HG02571 (cell line): ENCODE data around the gene MS4A10.

Experiments
- ATAC-seq: cut with Tn5 transposase; IDR thresholded peaks from one replicate; pipeline ENCODE4 v1.9.1; 2021; ENCODE audit warnings: mild to moderate bottlenecking, moderate library complexity; ENCODE audit not compliant: unreplicated experiment

The MS4A10 gene

DNA sequence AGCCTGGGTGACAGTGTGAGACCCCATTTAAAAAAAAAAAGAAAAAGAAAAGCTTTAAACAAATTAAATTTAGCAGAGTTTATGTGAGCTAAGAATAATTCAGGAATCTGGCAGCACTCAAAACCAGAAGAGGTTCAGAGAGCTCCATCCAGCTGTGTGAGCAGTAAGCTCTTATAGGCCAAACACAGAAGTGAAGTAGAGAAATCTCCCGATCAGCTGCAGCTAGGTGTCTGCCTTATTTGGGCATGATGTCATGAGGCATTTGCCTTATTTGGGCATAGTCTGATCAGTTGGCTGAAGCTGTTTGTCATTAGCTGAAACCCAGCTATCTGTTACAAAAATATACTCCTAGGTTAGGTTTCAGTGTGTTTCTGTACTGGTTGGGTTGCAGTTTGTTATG is 20.3 kb upstream of the MS4A10 start:
- ATAC-seq, result peak; percentile 39

DNA sequence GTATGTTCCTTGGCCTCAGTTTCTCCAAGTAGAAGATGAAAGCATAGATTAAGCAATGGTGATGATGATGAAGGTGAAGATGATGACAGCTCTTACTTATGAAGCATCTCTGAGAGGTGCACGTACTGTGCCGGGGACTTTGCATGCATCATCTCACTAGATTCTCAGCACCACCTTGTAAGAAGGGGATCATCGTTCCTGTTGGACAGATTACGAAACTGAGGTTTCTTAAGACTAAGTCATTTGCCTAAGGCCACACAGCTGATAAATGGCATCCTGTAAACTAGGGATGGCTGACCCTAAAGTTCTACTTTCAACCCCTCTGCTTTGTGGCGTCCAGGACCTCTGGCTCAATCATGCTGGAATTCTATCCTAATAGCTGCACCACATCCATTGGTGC is 19.8 kb upstream of the MS4A10 start:
- ATAC-seq, result no peak

DNA sequence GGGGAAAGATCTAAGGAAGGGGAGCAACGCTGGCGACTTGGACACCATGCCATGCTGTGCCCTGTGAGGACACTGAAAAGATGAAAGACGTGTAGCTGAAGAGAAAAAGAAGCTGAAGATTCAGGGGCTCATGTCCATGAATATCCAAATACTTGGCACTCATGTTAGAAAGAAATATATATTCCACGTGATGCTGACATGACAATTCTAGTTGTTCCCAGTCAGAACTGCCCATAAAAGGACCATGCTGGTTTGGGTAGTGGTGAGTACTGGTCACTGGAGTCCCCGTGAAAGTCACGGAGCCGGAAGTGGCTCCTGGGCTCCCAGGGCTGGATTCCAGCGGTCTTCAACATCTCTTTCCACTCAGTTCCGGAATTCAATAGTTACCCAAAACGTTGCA is 18.6 kb upstream of the MS4A10 start:
- no peak for ATAC-seq

DNA sequence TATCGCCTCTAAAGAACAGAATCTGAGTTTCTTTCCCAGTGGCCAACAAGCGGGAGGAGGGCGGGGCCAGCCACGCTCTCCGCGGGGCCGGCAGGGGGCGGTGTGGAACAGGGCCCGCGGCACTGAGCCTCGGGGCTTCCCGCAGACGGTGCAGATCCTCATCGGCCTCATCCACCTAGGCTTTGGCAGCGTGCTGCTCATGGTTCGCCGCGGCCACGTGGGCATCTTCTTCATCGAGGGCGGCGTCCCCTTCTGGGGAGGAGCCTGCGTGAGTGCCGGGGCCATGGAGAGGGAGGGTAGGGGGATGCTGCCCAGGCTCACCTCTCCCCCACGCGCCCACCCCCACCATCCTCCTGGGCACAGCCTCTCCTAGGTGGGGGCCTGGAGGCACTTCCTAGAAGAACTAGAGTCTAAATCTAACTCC is 17.7 kb upstream of the MS4A10 start:
- ATAC-seq, result no peak

DNA sequence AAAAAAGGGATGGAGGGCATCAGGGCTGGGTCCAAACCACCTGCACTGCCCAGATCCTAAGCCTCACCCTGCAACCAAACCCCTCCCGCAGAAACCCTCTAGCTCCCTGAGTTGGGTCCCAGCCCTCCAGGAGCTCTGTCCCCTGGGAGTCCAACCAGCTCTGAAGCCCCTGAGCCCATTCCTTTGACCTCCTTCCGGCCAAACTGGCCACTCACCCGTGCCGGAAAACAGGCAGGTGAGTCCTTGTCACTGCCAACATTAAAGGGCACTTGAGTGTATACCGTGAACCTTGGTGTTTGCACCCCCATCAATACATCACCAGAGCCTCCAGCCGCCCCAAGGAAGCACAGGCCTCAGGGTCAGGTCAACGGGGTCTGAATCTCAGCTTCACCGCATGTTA is 16.9 kb upstream of the MS4A10 start:
- no peak for ATAC-seq

DNA sequence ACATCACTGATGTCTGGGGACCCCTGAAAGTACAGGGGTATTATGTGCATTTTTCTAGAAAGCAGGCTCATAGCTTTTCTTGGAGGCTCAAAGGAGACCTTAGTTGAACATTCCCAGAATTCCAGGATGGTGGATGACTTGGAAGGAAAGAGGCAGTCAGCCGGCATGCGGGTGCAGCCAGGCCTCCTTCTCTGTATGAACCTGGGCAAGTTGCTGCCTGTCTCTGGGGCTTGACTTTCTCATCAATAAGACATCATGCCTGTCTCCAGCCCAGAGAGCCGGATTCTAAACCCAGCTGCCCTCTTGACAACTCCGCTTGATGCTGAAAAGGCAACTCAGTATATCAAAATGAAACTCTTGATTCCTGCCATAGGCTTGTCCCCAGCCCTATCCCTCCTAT is 15.9 kb upstream of the MS4A10 start:
- ATAC-seq, result no peak

DNA sequence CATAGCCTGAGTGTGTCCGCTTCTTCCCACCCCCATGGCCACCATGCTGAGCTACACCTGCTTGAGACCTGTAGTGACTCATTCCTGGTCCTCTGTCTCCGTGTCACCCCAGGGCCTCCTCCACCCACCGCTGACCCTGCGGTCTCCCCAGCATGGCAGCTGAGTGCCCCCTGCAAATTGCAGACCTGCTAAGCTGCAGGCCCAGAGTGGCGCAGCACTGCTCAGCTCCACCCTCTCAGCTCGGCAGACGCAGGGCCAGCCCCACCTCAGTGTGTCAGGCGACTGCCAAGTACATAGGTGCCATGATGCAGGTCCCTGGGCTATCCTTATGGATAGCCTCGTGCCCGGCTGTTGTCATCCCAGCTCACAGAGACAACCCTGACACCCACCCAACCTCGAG is 15.3 kb upstream of the MS4A10 start:
- ATAC-seq, result no peak

DNA sequence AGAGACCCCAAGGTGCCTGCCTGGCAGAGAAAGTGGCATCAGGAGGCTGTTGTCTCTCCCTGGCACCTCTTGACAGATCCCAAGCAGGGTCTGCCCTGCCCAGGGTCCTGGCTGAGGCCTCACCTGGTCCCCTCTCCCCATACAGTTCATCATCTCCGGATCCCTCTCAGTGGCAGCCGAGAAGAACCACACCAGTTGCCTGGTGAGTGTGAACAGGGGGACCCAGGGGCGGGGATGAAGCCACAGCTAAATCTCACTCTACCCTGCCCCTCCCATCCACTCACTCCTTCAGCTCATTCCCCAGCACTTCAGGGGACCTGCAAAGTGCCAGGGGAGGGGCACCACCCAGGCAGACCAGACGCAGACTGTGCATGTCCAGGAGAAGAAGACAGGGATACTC is 14.0 kb upstream of the MS4A10 start:
- ATAC-seq, result no peak

DNA sequence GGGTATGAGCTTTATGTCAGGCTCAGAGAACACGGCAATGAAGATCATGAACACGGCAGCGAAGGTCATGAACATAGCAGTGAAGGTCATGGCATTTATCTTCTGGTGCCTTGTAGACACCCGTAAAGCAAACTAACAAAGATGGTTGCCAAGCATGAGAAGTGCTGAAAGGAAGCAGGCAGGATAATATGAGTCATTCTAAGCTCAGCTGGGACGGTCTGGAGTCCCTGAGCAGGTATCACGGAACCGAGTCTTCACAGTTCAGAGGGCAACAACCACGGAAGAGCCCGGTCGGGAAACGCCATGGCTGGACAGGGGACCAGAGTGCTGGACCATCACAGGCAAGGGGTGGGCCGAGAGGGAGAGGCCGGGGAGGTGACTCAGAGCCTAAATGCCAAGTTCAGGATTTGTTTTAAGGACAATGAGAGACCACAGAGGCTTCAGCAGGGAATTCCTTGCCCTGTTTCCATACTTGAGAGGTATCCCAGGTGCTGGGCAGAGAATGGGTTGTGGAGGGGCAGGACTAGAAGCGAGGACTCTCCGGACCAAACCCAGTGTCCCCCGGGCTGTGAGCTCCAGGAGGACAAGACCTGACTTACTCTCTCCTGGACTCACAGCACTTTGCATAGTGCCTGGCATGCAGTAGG is 13.1 kb upstream of the MS4A10 start:
- ATAC-seq, result no peak

DNA sequence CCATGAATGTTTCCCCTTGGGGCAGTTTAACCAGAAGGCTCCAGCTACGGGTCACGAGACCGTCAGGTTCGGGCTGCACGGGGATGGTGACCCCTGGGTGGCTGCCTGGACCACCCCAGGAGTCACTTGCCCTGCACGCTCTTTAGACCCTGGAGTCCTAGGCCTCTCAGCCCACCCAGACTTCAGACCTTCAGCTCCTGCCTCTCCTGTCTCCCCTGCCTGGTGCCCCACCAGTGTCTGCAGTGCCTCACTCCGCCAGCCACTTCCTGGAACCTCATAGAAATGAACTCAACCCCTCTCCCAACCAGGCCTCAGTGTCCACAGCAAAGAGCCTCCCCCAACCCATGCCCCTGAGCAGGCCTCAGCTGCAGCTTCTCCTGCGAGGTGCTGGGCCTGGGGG is 12.5 kb upstream of the MS4A10 start:
- ATAC-seq, result no peak

DNA sequence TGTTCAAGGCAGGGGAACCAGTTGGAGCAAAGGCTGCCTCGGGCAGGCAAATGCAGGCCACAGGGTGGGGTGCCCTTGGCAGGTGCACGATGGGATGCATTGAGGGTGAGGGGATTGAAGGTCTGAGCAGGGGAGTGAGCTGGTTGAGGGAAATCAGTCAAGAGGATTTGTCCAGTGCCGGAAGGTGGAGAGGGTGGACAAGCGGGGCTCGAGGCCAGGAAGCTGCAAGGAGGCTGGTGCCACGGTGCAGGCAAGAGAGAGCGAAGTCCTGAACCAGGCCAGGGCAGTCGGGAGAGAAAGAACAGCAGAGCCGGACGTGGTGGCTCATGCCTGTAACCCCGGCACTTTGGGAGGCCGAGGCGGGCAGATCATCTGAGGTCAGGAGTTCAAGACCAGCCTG is 10.4 kb upstream of the MS4A10 start:
- no peak for ATAC-seq

DNA sequence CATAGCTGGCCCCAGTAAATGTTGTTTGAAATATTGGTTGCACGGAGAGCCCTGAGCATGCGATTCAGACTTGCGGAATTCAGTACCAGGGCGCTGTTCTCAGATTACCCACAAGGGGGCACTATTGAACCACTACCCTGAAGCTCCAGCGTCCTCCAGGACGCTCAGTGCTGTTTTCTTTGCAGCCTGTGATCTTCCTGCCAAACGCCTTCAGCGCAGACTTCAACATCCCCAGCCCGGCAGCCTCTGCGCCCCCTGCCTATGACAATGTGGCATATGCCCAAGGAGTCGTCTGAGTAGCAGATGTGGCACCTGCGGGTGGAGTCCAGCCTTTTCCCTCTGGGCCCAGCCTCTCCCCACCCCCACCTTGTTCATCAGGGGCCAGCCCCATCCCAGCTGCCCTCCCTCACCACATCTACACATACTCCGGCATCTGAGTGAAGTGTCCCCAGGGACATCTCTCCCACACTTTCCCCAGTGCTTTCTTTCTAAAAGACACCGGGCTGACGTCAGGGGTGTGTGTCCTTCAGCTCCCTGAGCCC is 9.6 kb upstream of the MS4A10 start:
- ATAC-seq, result peak; percentile 64

DNA sequence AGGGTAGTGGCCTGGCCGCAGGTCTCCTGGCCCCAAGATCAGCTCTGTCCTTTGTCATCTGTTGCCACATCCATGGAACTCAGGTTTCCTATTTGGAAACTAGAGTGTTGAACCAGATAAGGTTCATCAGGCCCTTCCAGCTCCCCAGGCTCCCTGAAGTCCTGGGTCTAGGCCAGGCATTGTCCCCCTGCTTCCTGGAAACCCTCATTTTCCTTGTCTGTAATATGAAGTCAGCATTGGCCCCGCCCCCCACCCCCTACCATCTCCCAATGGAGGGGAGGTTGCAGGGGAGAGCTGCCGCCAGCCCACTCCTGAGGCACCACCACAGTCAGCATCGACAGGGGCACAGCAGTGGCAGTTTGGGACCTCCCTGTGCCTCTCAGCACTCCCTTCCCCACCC is 9.0 kb upstream of the MS4A10 start:
- ATAC-seq, result no peak

DNA sequence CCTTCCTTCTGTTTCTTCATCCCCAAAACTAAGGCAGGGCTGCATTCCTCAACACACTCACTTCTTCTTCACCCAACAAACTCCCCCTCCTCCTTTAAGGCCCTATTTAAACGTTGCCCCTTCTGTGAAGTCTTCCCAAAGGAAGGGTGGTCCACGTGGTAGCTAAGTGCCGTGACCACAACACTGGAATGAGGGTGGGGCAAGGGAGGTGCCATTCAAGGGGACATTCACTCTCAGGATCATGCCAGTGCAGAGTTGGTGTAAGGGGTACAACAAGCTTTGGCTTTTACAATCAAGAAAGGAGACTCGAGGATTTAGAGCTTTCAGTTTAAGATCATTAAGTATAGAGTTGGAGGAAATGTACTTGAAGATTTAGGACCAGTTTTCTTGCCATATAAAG is 8.0 kb upstream of the MS4A10 start:
- ATAC-seq, result no peak

DNA sequence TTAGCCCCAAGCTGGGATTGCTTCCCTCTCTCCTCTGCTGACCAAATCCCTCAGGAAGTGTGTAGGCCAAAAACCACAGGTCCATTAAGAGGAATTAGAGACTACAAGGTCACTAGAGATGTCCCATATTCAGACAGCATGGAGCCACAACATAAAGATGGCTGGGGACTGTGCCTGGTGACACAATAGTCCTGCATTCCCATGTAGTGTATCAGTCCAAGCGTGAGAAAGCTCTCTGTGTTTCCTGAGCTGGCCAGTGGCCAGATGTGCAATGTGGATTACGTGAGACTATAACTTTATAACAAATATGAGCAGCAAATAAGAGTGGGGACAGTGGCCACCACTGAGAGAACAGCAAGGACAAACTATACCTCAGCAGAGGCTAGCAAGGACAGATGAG is 7.6 kb upstream of the MS4A10 start:
- ATAC-seq, result no peak

DNA sequence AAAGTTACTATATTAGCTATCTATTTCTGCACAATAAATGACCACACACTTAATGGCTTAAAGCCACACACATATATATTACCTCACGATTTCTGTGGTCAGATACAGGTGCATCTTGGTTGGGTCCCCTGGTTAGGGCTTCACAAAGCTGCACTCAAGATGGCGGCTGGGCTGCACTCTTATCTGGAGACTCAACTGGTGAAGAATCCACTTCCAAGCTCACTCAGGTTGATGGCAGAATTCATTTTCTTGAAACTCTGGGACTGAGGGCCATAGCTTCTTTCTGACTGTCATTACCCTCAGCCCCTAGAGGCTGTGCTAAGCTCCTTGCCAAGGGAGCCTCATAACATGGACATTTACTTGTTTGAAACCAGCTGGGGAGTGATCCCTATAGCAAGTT is 5.1 kb upstream of the MS4A10 start:
- ATAC-seq, result no peak

DNA sequence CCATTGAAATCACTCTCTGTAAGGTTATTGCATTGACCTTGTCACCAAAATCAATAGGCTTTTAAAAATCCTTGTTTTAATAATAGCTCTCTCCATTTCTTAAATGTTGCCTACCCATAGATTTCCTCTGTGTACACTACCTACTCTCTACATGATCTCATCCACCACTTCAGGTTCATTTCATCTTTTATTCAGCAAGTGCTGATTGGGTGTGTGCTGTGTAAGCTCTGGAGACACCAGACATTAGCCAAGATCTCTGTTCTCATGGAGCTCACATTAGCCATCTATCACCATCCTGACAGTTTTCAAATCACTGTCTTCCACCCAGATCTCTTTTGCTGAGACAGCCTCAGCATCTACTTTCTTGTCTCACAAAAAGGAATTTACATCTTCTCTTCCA is 4.4 kb upstream of the MS4A10 start:
- no peak for ATAC-seq

DNA sequence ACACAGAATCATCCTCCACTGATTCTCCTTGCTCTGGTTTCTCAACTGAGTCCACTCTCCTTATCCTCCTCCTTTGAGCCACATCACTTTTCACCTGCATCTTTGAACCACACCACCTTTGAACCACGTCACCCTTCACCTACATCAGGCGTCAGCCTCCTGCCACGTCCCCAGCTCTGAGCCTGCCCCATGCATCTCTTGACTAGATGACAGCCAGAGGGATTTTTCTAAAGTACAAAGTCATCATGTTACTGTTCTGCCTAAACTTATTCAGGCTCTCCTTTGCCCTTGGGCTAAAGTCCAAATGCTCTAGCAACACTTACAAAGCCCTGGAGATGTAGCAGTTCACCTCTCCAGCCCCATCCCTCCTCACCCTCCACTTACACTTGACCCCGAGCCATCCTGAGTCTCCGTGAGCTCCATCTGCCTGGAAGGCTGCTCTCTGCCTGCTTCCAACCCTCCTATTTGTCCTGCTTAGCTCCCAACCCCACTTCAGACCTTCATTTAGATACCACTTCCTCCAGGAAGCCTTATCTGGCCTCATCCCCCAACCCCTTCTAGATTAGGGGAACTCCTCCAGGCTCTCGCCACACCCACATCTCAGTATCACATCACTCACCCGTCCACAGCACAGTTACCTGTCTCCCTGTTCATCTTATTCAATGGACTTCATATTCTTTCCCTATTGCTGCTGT is 3.7 kb upstream of the MS4A10 start:
- no peak for ATAC-seq

DNA sequence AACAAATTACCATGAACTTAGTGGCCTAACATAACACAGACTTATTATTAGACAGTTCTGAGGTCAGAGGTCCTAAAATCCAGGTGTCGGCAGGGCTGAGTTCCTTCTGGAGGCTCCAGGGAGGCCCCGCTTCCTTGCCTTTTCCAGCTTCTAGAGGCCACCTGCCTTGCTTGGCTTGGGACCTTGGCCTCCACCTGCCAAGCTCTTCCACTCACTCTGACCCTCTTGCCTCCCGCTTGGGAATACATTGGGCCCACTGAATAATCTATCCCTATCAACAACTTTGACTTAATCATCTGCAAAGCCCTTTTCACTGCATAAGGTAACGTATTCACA is 3.2 kb upstream of the MS4A10 start:
- ATAC-seq, result no peak

DNA sequence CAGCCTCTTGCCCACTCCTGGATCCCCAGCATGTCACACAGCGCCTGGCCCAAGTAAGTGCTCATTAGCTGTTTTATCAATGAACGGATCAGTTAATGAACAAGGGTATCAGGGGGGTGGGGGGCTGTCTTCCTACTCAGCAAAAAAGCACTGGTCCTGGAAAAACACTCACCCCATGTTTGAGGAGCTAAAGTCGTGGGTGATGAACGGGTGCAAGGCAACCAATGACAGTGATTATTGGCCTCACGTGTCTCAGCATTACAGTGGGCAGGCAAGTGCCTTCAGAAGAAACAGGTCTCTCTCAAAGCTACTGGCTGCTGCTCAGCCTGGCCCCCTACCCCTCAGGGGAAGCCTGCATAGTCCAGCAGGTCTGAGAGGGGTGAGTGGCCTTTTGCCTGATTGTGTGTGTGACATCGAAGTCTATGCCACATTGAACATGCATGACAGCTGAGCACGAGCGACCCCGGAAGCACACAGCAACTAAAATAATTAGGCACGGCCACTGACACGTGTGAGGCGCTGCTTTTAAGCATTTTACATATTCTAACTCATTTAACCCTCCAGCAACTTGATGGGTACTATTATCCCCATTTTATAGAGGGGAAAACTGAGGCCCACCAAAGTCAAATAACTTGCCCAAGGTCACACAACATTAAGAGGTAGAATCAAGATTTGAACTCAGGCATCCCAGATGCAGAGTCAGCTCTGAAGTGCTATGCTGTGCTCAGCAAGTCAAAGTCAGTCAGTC is 2.6 kb upstream of the MS4A10 start:
- ATAC-seq, result no peak

DNA sequence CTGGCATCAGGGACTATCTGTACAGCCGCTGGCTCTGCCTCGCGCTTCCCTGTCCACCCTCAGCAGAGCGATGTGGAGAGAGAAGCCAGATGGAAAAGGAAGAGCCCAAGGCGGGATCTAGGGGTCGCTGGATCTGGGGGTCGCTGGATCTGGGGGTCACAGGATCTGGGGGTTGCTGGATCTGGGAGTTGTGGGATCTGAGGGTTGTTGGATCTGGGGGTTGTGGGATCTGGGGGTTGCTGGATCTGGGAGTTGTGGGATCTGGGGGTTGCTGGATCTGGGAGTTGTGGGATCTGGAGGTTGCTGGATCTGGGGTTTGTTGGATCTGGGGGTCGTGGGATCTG is 2.0 kb upstream of the MS4A10 start:
- no peak for ATAC-seq

DNA sequence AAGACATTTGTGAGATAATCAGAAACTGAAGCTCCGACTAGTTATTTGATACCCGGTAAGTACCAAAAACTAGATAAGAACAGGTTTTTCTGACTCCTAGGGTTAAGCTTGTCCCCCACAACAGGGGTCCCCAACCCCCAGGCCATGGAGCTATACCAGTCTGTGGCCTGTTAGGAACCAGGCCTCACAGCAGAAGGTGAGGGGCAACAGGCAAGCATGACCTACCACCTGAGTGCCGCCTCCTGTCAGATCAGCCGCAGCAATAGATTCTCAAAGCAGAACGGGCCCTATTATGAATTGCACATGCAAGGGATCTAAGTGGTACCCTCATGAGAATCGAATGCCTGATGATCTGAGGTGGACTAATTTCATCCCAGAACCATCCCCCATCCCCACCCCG is 1.2 kb upstream of the MS4A10 start:
- ATAC-seq, result no peak
